NCI-H1930 (cell line): ENCODE measurements around the gene P2RX4.
"Not testable (repeated sequence)": the region's sequence is repeated elsewhere in the genome, so short reads cannot be mapped to it uniquely, and the experiment has no call there.

Source experiments
- DNase-seq, 2 experiments: peaks; one replicate each; lab custom pipeline; 2025; lab: John Stamatoyannopoulos, UW

Gene P2RX4

DNA sequence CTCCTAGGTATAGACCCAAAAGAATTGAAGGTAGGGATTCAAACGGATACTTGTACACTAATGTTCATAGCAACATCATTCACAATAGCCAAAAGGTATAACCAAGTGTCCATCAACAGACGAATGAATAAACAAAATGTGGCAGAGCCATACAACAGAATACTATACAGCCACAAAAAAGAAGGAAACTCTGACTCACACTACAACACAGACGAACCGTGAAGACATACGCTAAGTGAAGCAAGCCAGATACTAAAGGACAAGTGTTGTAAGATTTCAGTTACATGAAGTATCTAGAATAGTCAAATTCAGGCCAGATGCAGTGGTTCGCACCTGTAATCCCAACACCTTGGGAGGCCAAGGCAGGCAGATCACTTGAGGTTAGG is 67.4 kb downstream of the P2RX4 start:
- no peak for DNase-seq

DNA sequence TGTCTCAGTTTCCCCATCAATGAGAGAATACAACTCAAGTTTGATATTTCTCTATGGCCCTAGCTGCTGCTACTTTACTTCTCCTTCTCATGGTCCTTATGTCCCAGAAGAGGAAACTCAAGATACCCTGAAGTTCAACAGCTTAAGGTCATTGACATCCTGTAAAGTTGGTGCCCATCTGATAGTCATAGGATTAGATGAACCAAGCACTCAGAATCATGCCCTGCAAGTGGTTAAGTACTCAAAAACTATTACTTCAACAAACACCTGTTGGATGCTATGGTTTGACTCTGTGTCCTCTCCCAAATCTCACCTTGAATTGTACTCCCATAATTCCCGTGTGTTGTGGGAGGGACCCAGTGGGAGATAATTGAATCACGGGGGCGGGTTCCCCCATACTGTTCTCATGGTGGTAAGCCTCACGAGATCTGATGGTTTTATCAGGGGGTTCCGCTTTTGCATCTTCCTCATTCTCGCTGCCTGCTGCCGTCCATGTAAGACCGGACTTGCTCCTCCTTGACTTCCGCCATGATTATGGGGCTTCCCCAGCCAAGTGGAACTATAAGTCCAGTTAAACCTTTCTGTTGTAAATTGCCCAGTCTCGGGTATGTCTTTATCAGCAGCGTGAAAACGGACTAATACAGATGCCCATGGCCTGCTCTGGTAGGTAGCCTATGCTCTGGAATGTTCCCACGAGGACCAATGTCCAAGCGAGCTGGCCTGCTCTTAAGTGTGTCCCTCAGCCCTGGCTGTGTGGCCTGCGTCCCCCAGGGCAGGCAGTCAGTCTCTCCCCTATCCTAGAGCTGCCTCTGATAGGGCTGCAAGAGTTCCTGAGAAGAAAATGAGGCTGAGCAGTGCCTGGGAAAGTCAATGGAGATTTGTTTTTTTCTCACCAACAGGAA is 68.5 kb downstream of the P2RX4 start:
- DNase-seq = no peak

DNA sequence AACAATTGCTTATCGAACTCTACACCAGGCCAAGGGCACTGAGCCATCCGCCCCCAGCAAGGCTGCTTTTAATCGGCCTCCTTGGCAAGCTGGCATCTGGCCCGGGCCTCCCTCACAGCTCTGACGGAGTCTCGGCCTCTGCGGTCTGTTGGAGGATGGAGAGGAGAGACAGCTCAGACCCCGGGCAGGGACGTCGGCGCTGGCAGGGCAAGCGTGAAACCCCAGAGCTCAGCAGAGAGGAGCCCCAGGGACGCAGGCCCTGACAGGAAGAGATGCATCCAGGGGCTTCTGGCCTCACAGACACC is 69.1 kb downstream of the P2RX4 start:
- DNase-seq = no peak

DNA sequence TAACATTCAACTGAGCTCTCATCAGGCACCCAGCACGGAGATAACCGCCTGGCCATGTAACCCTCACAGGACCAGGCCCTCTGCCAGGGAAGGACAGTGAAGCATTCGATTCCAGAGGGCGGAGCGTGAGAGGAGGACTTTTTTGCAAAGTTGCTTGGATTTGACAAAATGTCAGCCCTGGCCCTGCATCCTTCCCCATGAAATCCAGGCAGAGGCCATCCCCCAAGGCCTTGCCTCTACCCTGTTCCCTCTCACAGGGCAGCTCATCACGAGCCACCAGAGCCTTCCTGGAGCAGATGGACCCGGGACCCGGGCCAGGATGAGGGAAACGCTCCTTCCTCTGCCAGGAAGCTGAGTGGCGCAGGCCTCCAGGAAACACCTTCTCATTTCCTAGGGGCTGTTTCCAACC is 69.6 kb downstream of the P2RX4 start:
- no peak for DNase-seq

DNA sequence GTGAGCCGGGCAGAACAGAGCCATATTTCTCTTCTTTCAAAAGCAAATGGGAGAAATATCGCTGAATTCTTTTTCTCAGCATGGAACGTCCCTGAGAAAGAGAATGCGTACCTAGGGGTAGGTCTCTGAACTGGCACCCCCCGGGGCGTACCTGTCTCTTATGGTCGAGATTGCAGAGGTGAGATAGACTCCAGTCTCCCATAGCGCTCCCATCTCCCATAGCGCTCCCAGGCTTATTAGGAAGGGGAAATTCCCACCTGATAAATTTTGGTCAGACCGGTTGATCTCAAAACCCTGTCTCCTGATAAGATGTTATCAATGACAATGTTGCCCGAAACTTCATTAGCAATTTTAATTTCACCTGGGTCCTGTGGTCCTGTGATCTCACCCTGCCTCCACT is 70.6 kb downstream of the P2RX4 start:
- not testable (repeated sequence) for DNase-seq

DNA sequence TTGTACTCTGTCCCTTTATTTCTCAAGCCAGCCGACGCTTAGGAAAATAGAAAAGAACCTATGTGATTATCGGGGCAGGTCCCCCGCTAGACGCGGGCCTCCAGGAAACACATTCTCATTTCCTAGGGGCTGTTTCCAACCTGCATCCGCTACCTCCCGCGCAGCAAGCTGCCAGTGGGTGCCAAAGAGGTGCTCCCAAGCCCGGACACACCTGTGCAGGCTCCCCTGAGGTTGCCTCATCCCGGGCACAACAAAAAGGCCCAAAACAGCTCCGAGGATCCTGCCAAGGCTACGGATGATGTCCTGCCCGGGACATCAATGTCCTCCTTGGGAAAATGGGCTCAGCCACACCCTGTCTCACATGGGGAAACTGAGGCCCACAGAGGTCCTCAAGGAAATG is 71.2 kb downstream of the P2RX4 start:
- not testable (repeated sequence) for DNase-seq

DNA sequence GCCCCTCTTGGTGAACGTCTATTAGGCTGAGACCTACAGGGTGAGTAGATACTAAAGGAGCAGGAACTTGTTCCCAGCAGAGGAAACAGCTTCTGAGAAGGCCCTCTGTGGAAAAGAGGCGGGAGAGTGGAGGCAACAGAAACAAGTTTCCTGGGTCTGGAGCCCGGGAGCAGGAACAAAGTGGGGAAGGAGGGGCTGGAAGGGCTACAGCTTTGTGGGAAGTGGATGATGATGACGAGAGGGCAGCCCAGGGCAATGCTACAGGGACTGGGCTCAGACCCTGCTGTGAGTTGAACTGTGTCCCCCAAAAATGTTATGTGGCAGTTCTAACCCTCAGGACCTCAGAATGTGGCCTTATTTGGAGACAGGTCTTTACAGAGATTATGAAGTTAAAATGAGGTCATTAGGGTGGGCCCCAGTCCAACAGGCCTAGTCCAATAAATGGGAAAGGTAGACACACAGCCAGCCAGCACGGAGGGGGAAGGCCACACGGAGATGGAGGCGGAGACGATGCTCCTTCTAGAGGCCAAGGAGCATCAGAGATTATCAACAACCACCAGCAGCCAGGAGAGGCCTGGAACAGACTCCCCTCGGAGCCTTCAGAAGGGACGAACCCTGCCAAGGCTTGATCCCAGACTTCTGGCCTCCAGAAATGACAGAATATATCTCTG is 72.3 kb downstream of the P2RX4 start:
- DNase-seq = no peak

DNA sequence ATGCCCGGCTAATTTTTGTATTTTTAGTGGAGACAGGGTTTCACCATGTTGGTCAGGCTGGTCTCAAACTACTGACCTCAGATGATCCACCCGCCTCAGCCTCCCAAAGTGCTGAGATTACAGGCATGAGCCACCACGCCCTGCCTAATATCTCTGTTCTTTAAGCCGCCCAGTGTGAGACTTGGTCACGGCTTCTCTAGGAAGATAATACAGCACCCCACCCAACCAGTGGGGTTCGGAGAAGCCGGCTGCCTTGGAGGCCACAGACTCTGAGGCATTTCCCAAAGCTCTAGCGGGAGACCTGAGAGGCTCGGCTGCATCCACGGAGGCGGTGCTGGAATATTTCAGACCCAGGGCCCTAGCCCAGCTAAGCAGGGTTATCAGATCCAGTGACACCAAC is 73.0 kb downstream of the P2RX4 start:
- not testable (repeated sequence) for DNase-seq

DNA sequence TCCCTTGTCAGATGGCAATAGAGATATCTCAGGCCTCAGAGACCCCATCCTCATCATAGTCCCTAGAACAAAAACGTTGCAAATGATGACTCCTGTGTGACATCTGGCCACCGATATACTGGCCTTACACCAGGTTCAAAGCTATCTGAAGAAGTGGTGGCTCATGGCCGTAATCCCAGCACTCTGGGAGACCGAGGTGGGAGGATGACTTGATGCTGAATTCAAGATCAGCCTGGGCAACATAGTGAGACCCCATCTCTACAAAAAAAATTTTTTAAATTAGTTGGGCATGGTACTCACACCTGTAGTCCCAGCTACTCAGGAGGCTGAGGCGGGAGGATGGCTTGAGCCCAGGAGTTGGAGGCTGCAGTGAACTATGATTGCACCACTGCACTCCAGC is 73.5 kb downstream of the P2RX4 start:
- DNase-seq = no peak
